OCI-LY1 (cell line): ENCODE results near the gene CEBPG.

Experiments
- CTCF ChIP-seq: fragments of 200-600 bp; sonication (generic), shearing (Covaris generic); IDR thresholded peaks from 2 replicates; pipeline ENCODE4 v1.5.1; 2017; ENCODE audit warnings: mild to moderate bottlenecking, antibody characterized with exemption, low read length, moderate library complexity, mixed read lengths
- EZH2 ChIP-seq: fragments of 200-600 bp; sonication (generic), shearing (Covaris generic); IDR thresholded peaks from 2 replicates; pipeline ENCODE4 v1.8.0; 2017; ENCODE audit warnings: borderline replicate concordance, mixed run types, mild to moderate bottlenecking, antibody characterized with exemption, low read length, moderate library complexity, mixed read lengths

- TF ChIP-seq CTCF: no peak
- no peak for TF ChIP-seq EZH2
These were observed 58.5 kb downstream of the CEBPG start for GRCh38 chr19:33432015-33432414.
